ENCODE data around the gene MED13. TPM values are rescaled to one million over a fixed set of nuclear protein-coding genes. Genes with fewer than 3 reads are reported as not detected.
"Not testable (repeated sequence)": the region's sequence is repeated elsewhere in the genome, so short reads cannot be mapped to it uniquely, and the experiment has no call there.

MED13 gene
- total RNA-seq, 4 donors from 2014 or later = 22.8 to 114 (median 86.3) TPM

GRCh38 chr17:62080647-62081046, 15.6 kb upstream of the MED13 start:
- TF ChIP-seq CTCF (IDR thresholded peaks at IDR 0.05) (no peak), POLR2A (IDR thresholded peaks at IDR 0.05) (no peak)
- Histone ChIP-seq H3K9me3 (no peaks in the 10 kb centered on the region), H3K36me3 (no peaks in the 10 kb centered on the region), H3K4me1 (no peaks in the 10 kb centered on the region), H3K27ac (no peak overlapping the region), H3K4me3 (no peak overlapping the region), H3K27me3 (no peaks in the 10 kb centered on the region)
- DNase-seq = no peak
- intact Hi-C loops (cut with DNase I; ENCODE audit: low total_unique reads) = no loop called here

GRCh38 chr17:62078009-62078408, 12.9 kb upstream of the MED13 start:
- Histone ChIP-seq H3K9me3 (no peaks in the 10 kb centered on the region), H3K4me3 (no peak overlapping the region), H3K4me1 (no peaks in the 10 kb centered on the region), H3K36me3 (no peaks in the 10 kb centered on the region), H3K27me3 (no peaks in the 10 kb centered on the region), H3K27ac (no peak overlapping the region)
- intact Hi-C loops (cut with DNase I; ENCODE audit: low total_unique reads) = no loop called here
- no peak for DNase-seq
- TF ChIP-seq POLR2A (IDR thresholded peaks at IDR 0.05) (no peak), CTCF (IDR thresholded peaks at IDR 0.05) (no peak)

- H3K9me3 ChIP-seq = no peaks in the 10 kb centered on the region
- H3K27me3 ChIP-seq = no peaks in the 10 kb centered on the region
- no peaks in the 10 kb centered on the region for H3K36me3 ChIP-seq
- TF ChIP-seq POLR2A (IDR thresholded peaks at IDR 0.05) (no peak), CTCF (IDR thresholded peaks at IDR 0.05) (no peak)
- intact Hi-C loops (cut with DNase I; ENCODE audit: low total_unique reads) = no loop called here
- H3K4me3 ChIP-seq = no peak overlapping the region
- no peaks in the 10 kb centered on the region for H3K4me1 ChIP-seq
- DNase-seq = no peak
- no peak overlapping the region for H3K27ac ChIP-seq
These were observed 12.0 kb upstream of the MED13 start for GRCh38 chr17:62076864-62077788.

- no peak overlapping the region for H3K27ac ChIP-seq
- intact Hi-C loops (cut with DNase I; ENCODE audit: low total_unique reads) = no loop called here
- no peaks in the 10 kb centered on the region for H3K36me3 ChIP-seq
- H3K4me1 ChIP-seq = no peaks in the 10 kb centered on the region
- no peak overlapping the region for H3K4me3 ChIP-seq
- no peaks in the 10 kb centered on the region for H3K9me3 ChIP-seq
- TF ChIP-seq CTCF (IDR thresholded peaks at IDR 0.05) (no peak), POLR2A (IDR thresholded peaks at IDR 0.05) (no peak)
- no peaks in the 10 kb centered on the region for H3K27me3 ChIP-seq
- no peak for DNase-seq
These were observed 10.3 kb upstream of the MED13 start for GRCh38 chr17:62075308-62075815.

- intact Hi-C loops (cut with DNase I; ENCODE audit: low total_unique reads) = no loop called here
- no peak for DNase-seq
- H3K27me3 ChIP-seq = no peaks in the 10 kb centered on the region
- no peak for TF ChIP-seq POLR2A (IDR thresholded peaks at IDR 0.05)
- no peak for TF ChIP-seq CTCF (IDR thresholded peaks at IDR 0.05)
- H3K9me3 ChIP-seq = no peaks in the 10 kb centered on the region
- no peaks in the 10 kb centered on the region for H3K36me3 ChIP-seq
- no peak overlapping the region for H3K27ac ChIP-seq
- no peaks in the 10 kb centered on the region for H3K4me1 ChIP-seq
- H3K4me3 ChIP-seq = no peak overlapping the region
These were observed 8.9 kb upstream of the MED13 start for GRCh38 chr17:62073993-62074392.

- intact Hi-C loops (cut with DNase I; ENCODE audit: low total_unique reads); H3K4me3 ChIP-seq; H3K9me3 ChIP-seq; H3K4me1 ChIP-seq; H3K27ac ChIP-seq; DNase-seq; H3K36me3 ChIP-seq; H3K27me3 ChIP-seq: not testable (repeated sequence)
These were observed 7.8 kb upstream of the MED13 start for GRCh38 chr17:62072855-62073254.

Data from uterus (tissue), 4 donors.